HEK293 (cell line): ENCODE results near the gene PRTFDC1.

ENCODE experiments used
- CTCF ChIA-PET: fragments of 350-600 bp; formaldehyde crosslinking; extraction: SDS; loops from one replicate; lab custom pipeline; 2021; ENCODE audit warnings: antibody characterized with exemption; lab: Yijun Ruan, JAX
- POLR2A ChIA-PET: fragments of 300-600 bp; formaldehyde crosslinking; extraction: SDS; loops from one replicate; lab custom pipeline; 2020; ENCODE audit warnings: antibody characterized with exemption, inconsistent platforms; lab: Yijun Ruan, JAX
- H3K27ac ChIP-seq: fragments of 200-500 bp; sonication (Bioruptor generic); 2 replicates; pipeline ENCODE4 v1.5.1; 2014; ENCODE audit warnings: low read depth, low read length, control low read depth, inconsistent platforms; ENCODE audit errors: extremely low read depth
- H3K36me3 ChIP-seq, 2 experiments: fragments of 200-500 bp in 1 of 2; sonication (Bioruptor generic) in 1 of 2; 1 replicate in 1 of 2; 2 replicates in 1 of 2; pipeline ENCODE4 v1.5.1; 2014 to 2017; ENCODE audit warnings: inconsistent platforms in 2 of 2, low read length in 2 of 2; ENCODE audit not compliant: control insufficient read depth in 2 of 2, insufficient read depth in 1 of 2
- H3K4me1 ChIP-seq: fragments of 200-500 bp; sonication (Bioruptor generic); 2 replicates; pipeline ENCODE4 v1.5.1; 2014; ENCODE audit warnings: mild to moderate bottlenecking, low read length, inconsistent platforms; ENCODE audit not compliant: control insufficient read depth, insufficient read depth
- H3K4me3 ChIP-seq: 2 replicates; pipeline ENCODE4 v1.5.1; 2011; ENCODE audit warnings: low read depth, mild to moderate bottlenecking, control low read depth, low read length, moderate library complexity
- H3K9me3 ChIP-seq: fragments of 200-500 bp; sonication (Bioruptor generic); 2 replicates; pipeline ENCODE4 v1.5.1; 2014; ENCODE audit warnings: low read depth, low read length, inconsistent platforms; ENCODE audit not compliant: control insufficient read depth, insufficient read depth
- CTCF ChIP-seq: fragments of 450-650 bp; formaldehyde crosslinking; IDR thresholded peaks from 2 replicates; pipeline ENCODE4 v1.5.1; 2016; ENCODE audit warnings: missing biosample characterization, missing genetic modification characterization
- FEZF1 ChIP-seq: fragments of 450-650 bp; formaldehyde crosslinking; IDR thresholded peaks from 2 replicates; pipeline ENCODE4 v1.5.1; 2016; ENCODE audit warnings: missing biosample characterization, missing genetic modification characterization
- YY2 ChIP-seq: fragments of 450-650 bp; formaldehyde crosslinking; IDR thresholded peaks from 2 replicates; pipeline ENCODE4 v1.5.1; 2016; ENCODE audit warnings: missing biosample characterization, missing genetic modification characterization
- ZBTB26 ChIP-seq: fragments of 450-650 bp; formaldehyde crosslinking; optimal IDR thresholded peaks from 2 replicates; pipeline ENCODE3; 2016; ENCODE audit warnings: missing biosample characterization, mild to moderate bottlenecking, missing genetic modification characterization
- ZBTB6 ChIP-seq: fragments of 450-650 bp; formaldehyde crosslinking; IDR thresholded peaks from 2 replicates; pipeline ENCODE4 v1.5.1; 2017; ENCODE audit warnings: missing biosample characterization, missing genetic modification characterization
- ZFP69B ChIP-seq: fragments of 450-650 bp; formaldehyde crosslinking; IDR thresholded peaks from 2 replicates; pipeline ENCODE4 v1.5.1; 2016; ENCODE audit warnings: missing biosample characterization, missing genetic modification characterization
- ZNF169 ChIP-seq: fragments of 450-650 bp; formaldehyde crosslinking; IDR thresholded peaks from 2 replicates; pipeline ENCODE4 v1.5.1; 2016; ENCODE audit warnings: missing biosample characterization, missing genetic modification characterization
- ZNF202 ChIP-seq: fragments of 450-650 bp; formaldehyde crosslinking; IDR thresholded peaks from 2 replicates; pipeline ENCODE4 v1.5.1; 2016; ENCODE audit warnings: missing biosample characterization, missing genetic modification characterization, borderline replicate concordance
- ZNF221 ChIP-seq: fragments of 450-650 bp; formaldehyde crosslinking; IDR thresholded peaks from 2 replicates; pipeline ENCODE4 v1.5.1; 2017; ENCODE audit warnings: missing biosample characterization, missing genetic modification characterization, borderline replicate concordance
- ZNF473 ChIP-seq: fragments of 450-650 bp; formaldehyde crosslinking; IDR thresholded peaks from 2 replicates; pipeline ENCODE4 v1.5.1; 2017; ENCODE audit warnings: missing biosample characterization, missing genetic modification characterization
- ZNF529 ChIP-seq: fragments of 450-650 bp; formaldehyde crosslinking; IDR thresholded peaks from 2 replicates; pipeline ENCODE4 v1.5.1; 2017; ENCODE audit warnings: missing genetic modification characterization, missing biosample characterization; ENCODE audit not compliant: insufficient replicate concordance
- ZNF571 ChIP-seq: fragments of 450-650 bp; formaldehyde crosslinking; IDR thresholded peaks from 2 replicates; pipeline ENCODE4 v1.5.0; 2017; ENCODE audit warnings: missing biosample characterization, missing genetic modification characterization
- ZNF701 ChIP-seq: fragments of 450-650 bp; formaldehyde crosslinking; IDR thresholded peaks from 2 replicates; pipeline ENCODE4 v1.5.1; 2016; ENCODE audit warnings: missing biosample characterization, missing genetic modification characterization
- TF ChIP-seq, protein P1 (sequence below): fragments of 450-650 bp; formaldehyde crosslinking; conservative IDR thresholded peaks from 2 replicates; pipeline ENCODE4 v1.5.1; 2016; ENCODE audit warnings: low read depth, missing biosample characterization, missing genetic modification characterization
- TF ChIP-seq, protein P2 (sequence below): fragments of 450-650 bp; formaldehyde crosslinking; IDR thresholded peaks from 2 replicates; pipeline ENCODE4 v1.5.1; 2016; ENCODE audit warnings: missing biosample characterization, missing genetic modification characterization

PRTFDC1 gene, protein sequence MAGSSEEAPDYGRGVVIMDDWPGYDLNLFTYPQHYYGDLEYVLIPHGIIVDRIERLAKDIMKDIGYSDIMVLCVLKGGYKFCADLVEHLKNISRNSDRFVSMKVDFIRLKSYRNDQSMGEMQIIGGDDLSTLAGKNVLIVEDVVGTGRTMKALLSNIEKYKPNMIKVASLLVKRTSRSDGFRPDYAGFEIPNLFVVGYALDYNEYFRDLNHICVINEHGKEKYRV

DNA sequence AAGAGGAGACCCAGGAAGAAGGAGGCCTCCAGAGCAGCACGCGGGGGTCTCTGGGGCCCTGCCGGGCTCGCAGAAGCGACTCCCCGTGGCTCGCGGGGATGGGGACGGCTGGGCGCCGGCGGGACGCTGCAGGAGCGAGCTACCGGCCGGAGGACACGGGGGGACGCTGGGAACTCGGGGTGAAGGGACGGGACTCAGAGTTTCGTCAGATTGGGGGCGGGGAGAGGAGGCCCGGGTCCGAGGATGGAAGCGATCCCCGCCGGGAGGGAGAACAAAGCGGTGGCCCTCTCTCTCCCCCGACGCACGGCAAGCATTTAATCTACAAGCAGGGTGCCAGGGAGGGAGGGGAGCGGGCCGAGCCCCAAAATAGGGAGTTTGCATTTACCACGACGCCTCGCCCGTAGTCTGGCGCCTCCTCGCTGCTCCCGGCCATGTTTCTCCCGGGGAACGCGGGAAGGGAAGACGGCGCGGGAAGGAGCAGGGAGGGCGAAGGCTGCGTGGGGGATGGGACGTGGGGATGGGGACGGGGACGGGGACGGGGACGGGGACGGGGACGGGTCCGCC lies at the start of gene PRTFDC1:
Gene PRTFDC1, minus strand, starts transcription at position 464 of the 564 bp plus-strand sequence. Its CDS starts 31 bp downstream, at position 433.
- ChIA-PET CTCF (interaction anchor here (0.6 to 0.8 kb wide), 4 partner anchors 11 to 1020 kb away, joined by 3 to 5 read pairs (median 3); no protein-coding TSS in a partner anchor), POLR2A (no interaction called here)
- H3K36me3 ChIP-seq = no peaks in the 10 kb centered on the region
- peak within 1 kb of the TSS; percentile 63; the same call in 1 of the 2 replicates for H3K27ac ChIP-seq
- no peaks in the 10 kb centered on the region for H3K9me3 ChIP-seq
- TF ChIP-seq, protein P1, sequence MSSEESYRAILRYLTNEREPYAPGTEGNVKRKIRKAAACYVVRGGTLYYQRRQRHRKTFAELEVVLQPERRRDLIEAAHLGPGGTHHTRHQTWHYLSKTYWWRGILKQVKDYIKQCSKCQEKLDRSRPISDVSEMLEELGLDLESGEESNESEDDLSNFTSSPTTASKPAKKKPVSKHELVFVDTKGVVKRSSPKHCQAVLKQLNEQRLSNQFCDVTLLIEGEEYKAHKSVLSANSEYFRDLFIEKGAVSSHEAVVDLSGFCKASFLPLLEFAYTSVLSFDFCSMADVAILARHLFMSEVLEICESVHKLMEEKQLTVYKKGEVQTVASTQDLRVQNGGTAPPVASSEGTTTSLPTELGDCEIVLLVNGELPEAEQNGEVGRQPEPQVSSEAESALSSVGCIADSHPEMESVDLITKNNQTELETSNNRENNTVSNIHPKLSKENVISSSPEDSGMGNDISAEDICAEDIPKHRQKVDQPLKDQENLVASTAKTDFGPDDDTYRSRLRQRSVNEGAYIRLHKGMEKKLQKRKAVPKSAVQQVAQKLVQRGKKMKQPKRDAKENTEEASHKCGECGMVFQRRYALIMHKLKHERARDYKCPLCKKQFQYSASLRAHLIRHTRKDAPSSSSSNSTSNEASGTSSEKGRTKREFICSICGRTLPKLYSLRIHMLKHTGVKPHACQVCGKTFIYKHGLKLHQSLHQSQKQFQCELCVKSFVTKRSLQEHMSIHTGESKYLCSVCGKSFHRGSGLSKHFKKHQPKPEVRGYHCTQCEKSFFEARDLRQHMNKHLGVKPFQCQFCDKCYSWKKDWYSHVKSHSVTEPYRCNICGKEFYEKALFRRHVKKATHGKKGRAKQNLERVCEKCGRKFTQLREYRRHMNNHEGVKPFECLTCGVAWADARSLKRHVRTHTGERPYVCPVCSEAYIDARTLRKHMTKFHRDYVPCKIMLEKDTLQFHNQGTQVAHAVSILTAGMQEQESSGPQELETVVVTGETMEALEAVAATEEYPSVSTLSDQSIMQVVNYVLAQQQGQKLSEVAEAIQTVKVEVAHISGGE = no peak
- no peak for TF ChIP-seq ZNF701 (tag by site-specific recombination)
- TF ChIP-seq ZBTB26 (tag by site-specific recombination) = peak; percentile 25
- no peak for TF ChIP-seq ZNF169 (tag by site-specific recombination)
- no peak for TF ChIP-seq ZBTB6 (tag by site-specific recombination)
- 0 out of 2 replicates have a peak, but pooled peaks have one; percentile 26 for TF ChIP-seq ZNF202
- no peak for TF ChIP-seq FEZF1
- peak within 1 kb of the TSS; percentile 39 for H3K4me3 ChIP-seq
- no peaks in the 10 kb centered on the region for H3K4me1 ChIP-seq

DNA sequence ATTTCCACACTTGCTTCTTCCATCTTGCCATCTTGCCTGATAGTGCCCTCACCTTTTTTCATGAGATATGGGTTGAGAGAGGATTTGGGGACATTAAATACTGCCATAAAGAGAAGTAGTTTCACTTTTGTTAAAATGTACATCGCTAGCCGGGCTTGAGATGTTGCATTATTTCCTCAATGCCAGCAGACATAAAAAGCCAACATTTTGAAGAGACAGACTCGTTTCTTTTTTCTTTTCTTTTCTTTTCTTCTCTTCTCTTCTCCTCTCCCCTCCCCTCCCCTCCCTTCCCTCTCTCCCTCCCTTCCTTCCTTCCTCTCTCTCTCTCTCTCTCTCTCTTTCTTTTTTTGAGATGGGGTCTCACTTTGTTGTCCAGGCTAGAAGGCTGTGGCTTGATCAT lies 45.6 kb upstream of the PRTFDC1 start:
- Histone ChIP-seq H3K9me3 (no peaks in the 10 kb centered on the region), H3K4me1 (no peaks in the 10 kb centered on the region), H3K27ac (no peak overlapping the region), H3K4me3 (no peak overlapping the region), H3K36me3 (no peaks in the 10 kb centered on the region)
- POLR2A ChIA-PET = no interaction called here
- CTCF ChIA-PET = interaction anchor here (1.6 kb wide), 1 partner anchor 83 kb away, joined by 3 read pairs; no protein-coding TSS in a partner anchor
- TF ChIP-seq ZNF169 (tag by site-specific recombination) (no peak), ZNF529 (tag by site-specific recombination) (no peak), ZNF473 (no peak), ZNF221 (tag by site-specific recombination) (no peak), CTCF (tag by site-specific recombination) (no peak), YY2 (tag by site-specific recombination) (no peak), ZFP69B (no peak), ZNF571 (no peak)
- TF ChIP-seq, protein P2, sequence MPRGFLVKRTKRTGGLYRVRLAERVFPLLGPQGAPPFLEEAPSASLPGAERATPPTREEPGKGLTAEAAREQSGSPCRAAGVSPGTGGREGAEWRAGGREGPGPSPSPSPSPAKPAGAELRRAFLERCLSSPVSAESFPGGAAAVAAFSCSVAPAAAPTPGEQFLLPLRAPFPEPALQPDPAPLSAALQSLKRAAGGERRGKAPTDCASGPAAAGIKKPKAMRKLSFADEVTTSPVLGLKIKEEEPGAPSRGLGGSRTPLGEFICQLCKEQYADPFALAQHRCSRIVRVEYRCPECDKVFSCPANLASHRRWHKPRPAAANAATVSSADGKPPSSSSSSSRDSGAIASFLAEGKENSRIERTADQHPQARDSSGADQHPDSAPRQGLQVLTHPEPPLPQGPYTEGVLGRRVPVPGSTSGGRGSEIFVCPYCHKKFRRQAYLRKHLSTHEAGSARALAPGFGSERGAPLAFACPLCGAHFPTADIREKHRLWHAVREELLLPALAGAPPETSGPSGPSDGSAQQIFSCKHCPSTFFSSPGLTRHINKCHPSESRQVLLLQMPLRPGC (tag by site-specific recombination) = no peak
